ENCODE measurements around the gene RER1.

The RER1 gene

GRCh38 chr1:2396059-2396458 lies 4.4 kb downstream of the RER1 start:
- in situ Hi-C loops (cut with HindIII; ENCODE audit: low sequenced_read_pairs), result no loop called here
- DNase-seq (ENCODE audit: low read depth, low spot score), result no peak

GRCh38 chr1:2396476-2396875 lies 4.8 kb downstream of the RER1 start:
- DNase-seq (ENCODE audit: low read depth, low spot score), result no peak
- no peak overlapping the region for H3K4me3 ChIP-seq (ENCODE audit: low read depth, low read length)
- in situ Hi-C loops (cut with HindIII; ENCODE audit: low sequenced_read_pairs), result no loop called here
- no peak for TF ChIP-seq CTCF (IDR thresholded peaks at IDR 0.05; ENCODE audit: low read depth, low read length)

More at GRCh38 chr1:2396059-2396458, 4.4 kb downstream of the RER1 start:
- no peak overlapping the region for H3K4me3 ChIP-seq (ENCODE audit: low read depth, low read length)
- no peak for TF ChIP-seq CTCF (IDR thresholded peaks at IDR 0.05; ENCODE audit: low read depth, low read length)

GRCh38 chr1:2397007-2397679 lies 5.5 kb downstream of the RER1 start:
- in situ Hi-C loops (cut with HindIII; ENCODE audit: low sequenced_read_pairs), result no loop called here
- no peak for TF ChIP-seq CTCF (IDR thresholded peaks at IDR 0.05; ENCODE audit: low read depth, low read length)
- H3K4me3 ChIP-seq (ENCODE audit: low read depth, low read length), result no peak overlapping the region
- no peak for DNase-seq (ENCODE audit: low read depth, low spot score)

GRCh38 chr1:2398871-2399270 lies 7.2 kb downstream of the RER1 start:
- in situ Hi-C loops (cut with HindIII; ENCODE audit: low sequenced_read_pairs), result no loop called here
- no peak for DNase-seq (ENCODE audit: low read depth, low spot score)
- no peak overlapping the region for H3K4me3 ChIP-seq (ENCODE audit: low read depth, low read length)
- TF ChIP-seq CTCF (IDR thresholded peaks at IDR 0.05; ENCODE audit: low read depth, low read length), result no peak

GRCh38 chr1:2399890-2400575 lies 8.4 kb downstream of the RER1 start:
- DNase-seq (ENCODE audit: low read depth, low spot score), result no peak
- in situ Hi-C loops (cut with HindIII; ENCODE audit: low sequenced_read_pairs), result no loop called here
- H3K4me3 ChIP-seq (ENCODE audit: low read depth, low read length), result no peak overlapping the region

GRCh38 chr1:2400576-2400909 lies 8.9 kb downstream of the RER1 start:
- no peak for TF ChIP-seq CTCF (IDR thresholded peaks at IDR 0.05; ENCODE audit: low read depth, low read length)
- DNase-seq (ENCODE audit: low read depth, low spot score), result no peak
- in situ Hi-C loops (cut with HindIII; ENCODE audit: low sequenced_read_pairs), result no loop called here
- H3K4me3 ChIP-seq (ENCODE audit: low read depth, low read length), result no peak overlapping the region

More at GRCh38 chr1:2399890-2400575, 8.4 kb downstream of the RER1 start:
- no peak for TF ChIP-seq CTCF (IDR thresholded peaks at IDR 0.05; ENCODE audit: low read depth, low read length)

Measured in astrocyte of the spinal cord (primary cell).